ENCODE measurements around the gene CNOT2.
A peak's percentile ranks its signal among the peaks of the same experiment; 100 is the strongest.

Gene CNOT2, protein sequence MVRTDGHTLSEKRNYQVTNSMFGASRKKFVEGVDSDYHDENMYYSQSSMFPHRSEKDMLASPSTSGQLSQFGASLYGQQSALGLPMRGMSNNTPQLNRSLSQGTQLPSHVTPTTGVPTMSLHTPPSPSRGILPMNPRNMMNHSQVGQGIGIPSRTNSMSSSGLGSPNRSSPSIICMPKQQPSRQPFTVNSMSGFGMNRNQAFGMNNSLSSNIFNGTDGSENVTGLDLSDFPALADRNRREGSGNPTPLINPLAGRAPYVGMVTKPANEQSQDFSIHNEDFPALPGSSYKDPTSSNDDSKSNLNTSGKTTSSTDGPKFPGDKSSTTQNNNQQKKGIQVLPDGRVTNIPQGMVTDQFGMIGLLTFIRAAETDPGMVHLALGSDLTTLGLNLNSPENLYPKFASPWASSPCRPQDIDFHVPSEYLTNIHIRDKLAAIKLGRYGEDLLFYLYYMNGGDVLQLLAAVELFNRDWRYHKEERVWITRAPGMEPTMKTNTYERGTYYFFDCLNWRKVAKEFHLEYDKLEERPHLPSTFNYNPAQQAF

DNA sequence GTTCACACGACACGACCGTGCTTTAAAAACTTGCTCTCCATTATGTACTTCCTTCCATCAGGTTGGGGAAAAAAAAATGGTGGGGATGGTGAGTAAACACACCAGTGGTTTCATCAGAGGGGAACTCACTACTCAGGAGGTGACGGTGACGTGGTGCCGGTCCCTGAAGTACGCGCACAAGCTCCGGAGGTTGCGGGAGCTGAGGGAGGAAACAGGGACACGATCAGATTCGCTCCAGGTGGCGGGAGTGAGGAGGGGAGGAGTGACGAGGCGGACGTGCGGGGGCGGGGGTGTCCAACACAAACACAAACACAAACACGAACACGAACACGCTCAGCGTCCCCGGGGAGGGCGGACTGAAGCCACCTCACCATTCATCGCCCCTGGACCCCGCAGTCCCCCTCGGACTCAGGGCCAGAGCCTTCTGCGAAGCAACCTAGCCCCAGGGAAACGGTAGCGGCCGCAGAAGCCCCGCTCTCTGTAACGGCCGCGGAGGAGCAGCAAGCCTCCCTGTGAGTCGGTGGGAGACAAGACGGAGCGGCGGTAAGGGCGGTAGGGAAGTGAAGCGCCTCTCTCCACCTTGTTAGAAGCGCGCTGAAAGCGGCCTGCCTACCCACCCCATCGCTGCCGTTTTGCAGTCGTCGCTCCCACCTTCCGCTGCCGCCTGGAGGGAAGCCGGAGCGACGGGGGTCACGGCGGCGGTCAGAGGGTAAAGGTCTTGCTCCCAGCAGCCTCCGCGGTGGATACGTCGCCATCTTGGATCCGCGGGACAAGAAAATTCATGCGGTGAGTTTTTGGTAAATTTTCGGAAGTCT lies at the start of gene CNOT2:
Gene CNOT2, plus strand, starts transcription at position 739 of the 815 bp plus-strand sequence. CDS start 34,794 bp downstream, outside the sequence.
- DNase-seq (ENCODE audit: low read depth in 1 of 2, low spot score in 1 of 2), result peak; percentile 78 to 85

DNA sequence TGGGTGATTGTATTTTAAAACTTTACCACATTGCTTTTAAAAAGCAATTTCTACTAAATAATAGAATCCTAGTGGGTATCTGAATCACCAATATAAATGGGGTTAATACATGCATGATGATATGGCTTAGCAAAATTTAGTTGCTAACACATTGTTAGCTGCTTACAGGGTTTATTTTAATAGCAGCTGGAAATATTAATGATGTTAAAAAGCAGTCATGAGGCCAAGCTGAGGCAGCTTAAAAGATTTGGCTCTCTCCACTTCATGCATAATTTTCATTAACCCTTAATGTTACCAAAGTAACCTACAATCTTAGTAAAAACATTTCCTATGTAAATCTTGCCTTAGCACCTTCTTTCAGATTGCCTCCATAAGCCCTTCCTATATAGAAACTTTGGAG lies 49.2 kb upstream of the CNOT2 start:
- no peak for DNase-seq (ENCODE audit: low read depth in 1 of 2, low spot score in 1 of 2)

DNA sequence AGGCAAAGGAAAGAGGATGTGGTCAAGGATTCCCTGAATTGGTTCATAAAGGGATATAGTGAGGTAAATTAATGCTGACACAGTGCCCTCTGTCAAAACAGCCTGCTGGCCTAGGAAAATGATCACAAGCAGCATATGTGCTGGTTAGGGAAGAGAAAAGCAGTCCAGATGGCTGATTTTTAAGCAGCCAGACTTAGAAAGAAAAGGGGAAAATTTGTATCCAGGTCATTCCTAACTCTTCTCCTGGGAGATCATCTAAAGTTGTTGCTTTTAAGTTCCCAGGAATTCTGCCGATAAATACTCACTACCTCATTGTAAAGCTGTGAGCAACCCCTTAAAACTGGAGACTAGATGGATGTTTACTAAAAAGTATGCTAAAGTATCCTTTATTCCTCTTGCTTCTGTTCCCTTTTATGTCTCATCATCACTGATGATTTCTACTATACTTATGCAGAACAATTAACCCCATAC lies 46.4 kb upstream of the CNOT2 start:
- no peak for DNase-seq (ENCODE audit: low read depth in 1 of 2, low spot score in 1 of 2)

DNA sequence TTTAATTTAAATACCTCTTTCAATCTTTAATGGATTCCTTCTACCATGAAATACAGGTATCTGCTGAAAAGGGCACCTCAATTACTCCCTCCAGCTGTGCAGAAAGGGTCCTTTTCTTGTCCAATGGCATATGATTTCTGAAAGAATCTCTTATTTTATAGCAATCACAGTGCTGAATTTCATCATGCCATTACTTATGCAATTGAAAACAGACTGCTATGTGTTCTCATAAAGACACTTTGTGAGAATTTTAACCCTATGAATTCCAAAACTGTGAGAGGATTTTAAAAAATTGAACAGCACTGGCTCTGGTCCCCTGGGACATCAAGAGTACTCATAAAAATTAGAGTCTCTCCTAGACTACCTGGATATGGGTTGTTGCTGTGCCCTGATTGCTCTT lies 45.9 kb upstream of the CNOT2 start:
- DNase-seq (ENCODE audit: low read depth in 1 of 2, low spot score in 1 of 2), result no peak

DNA sequence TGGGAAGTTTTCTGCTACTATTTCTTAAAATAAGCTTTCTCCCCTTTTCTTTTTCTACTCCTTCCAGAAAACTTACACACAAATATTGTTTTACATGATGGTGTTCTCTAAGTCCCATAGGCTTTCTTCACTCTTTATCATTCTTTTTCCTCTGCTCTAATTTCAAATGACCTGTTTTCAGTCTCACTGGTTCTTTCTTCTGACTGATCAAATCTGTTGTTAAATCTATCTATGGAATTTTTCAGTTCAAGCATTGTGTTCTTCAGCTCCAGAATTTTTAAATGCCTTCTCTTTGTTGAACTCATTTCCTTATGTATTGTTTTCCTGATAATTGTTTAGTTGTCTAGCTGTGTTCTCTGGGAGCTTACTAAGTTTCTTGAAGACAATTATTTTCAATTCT lies 29.5 kb upstream of the CNOT2 start:
- no peak for DNase-seq (ENCODE audit: low read depth in 1 of 2, low spot score in 1 of 2)

DNA sequence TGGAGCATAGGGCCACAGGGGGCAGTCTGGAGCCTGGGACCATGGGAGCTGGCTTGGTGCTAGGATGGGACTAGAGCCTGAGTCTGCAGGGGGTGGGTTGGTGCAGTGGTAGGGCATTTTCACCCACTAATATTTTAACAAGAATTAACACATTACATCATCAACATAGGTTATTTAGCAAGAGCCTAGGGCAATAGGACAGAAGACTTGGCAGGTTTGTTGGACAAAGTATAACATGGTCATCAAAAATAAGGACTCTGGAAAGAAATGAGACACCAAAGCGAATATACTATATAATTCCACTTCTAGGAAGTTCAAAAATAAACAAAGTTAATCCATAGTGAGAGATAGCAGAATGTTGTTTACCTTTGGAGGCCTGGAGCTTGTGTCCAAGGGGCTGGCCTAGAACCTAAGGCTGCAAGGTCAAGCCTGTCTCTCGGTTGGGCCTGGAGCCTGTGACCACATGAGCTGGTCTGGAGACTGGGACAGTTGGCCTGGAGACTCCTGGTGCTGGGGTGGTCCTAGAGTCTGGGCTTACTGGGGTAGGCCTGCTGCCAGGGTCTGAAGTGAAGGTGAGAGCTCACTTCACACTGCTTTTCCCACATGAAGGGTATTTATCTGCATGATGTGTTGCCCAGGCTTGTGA lies 28.1 kb upstream of the CNOT2 start:
- no peak for DNase-seq (ENCODE audit: low read depth in 1 of 2, low spot score in 1 of 2)

DNA sequence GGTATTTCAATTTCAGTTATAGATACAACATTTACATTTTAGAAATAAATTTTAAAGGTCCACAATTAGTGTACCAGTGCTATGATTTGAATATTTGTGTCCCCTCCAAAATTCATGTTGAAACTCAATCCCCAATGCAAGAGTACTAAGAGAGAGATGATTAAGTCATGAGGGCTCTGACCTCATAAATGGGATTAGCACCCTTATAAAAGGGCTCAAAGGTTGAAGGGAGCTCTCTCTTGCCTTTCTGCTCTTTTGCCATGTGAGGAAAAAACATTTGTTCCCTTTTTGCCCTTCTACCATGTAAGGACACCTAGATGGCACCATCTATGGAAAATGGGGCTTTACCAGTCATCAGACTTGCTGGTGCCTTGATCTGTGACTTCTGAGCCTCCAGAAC lies 25.8 kb upstream of the CNOT2 start:
- no peak for DNase-seq (ENCODE audit: low read depth in 1 of 2, low spot score in 1 of 2)

DNA sequence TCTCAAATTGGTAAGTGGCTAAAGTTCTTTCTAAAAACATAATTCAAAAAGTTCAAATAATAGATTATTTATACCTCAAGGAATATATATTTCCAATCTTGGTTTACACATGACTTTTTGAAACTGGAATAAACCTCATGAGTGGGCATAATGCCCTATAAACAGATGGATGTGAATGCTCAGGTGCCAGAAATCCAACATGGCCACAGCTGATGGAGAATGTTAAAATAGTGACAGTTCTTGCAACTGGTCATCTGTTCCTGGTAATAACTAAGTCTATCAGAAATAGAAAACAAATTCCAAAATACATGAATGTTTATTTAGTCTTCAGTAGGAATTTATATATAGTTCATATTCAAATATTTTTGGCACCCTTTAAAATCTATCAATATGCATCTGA lies 21.6 kb upstream of the CNOT2 start:
- DNase-seq (ENCODE audit: low read depth in 1 of 2, low spot score in 1 of 2), result no peak

DNA sequence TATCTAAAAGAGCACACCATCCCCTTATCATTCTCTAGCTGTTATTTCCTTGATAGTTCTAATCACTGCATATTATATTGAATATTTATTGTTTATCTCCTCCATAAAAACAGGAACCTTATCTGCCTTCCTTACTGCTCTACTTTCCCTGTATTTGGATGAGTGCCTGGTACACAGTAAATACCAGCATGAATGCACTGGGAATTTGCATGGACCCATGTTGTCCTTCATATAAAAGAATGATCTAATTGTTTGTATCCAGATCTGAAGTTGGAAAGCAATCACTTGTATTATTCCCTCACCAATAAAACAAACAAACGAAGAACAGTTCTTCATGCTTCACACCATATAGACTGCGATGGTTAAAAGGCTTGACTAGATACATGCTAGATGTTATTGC lies 15.3 kb upstream of the CNOT2 start:
- DNase-seq (ENCODE audit: low read depth in 1 of 2, low spot score in 1 of 2), result no peak

DNA sequence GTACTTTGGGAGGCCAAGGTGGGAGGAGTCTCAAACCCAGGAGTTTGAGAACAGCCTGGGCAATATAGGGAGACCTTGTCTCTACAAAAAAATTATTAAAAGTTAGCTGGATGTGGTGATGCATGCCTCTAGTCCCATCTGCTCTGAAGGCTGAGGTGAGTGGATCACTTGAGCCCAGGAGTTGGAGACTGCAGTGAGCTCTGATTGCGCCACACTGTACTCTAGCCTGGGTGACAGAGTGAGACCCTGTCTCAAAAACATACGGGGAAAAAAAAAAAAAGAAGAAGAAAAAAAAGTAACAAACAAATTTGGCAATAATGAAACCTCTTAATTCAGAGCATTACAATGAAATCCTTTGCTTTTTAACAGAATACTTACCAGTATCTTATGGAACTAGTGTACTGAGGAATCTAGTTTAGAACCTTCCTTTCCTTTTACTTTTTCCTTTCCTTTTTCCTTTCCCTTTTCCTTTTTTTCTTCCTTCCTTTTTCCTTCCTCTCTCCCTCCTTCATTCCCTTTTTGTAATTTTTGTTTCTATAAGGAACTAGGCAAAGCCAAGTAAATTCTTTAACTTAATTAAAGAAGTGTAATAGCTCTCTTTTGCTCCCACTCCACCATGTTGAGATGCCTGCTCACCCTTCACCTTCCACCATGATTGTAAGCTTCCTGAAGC lies 12.2 kb upstream of the CNOT2 start:
- DNase-seq (ENCODE audit: low read depth in 1 of 2, low spot score in 1 of 2), result no peak

DNA sequence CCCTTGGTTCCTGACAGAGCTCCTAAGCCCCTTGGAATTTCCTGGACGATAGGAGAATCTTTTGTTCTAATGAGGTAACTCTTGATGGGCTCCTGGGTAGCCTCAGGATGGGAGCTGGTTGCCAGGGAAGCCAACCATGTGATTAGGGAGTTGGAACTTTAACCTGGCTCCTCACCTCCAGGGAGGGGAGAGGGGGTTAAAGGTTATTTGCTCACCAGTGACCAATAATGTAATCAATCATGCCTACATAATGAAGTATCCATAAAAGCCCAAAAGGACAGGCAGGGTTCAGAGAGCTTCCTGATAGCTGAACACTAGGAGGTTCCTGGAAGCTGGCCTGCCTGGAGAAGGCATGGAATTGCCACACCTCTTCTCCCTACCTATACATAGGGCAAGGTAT lies 6.2 kb upstream of the CNOT2 start:
- no peak for DNase-seq (ENCODE audit: low read depth in 1 of 2, low spot score in 1 of 2)

DNA sequence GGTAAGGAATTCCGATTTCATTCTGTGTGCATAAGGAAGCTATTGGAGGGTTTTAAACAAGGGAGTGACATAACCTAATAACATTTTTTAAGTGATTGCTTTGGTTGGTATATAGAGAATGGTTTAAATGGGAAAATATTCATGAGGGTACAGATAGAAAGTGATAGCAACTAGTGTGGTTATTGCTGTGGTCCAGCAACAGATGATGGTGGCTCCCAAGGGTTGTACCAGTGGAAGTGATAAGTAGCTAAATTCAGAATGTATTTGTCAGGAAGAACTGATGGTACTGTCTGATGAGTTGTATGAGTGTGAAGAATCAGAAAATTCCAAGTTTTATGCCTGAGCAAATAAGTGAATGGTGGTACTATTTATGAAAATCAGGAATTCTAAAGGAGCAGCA lies 2.6 kb upstream of the CNOT2 start:
- DNase-seq (ENCODE audit: low read depth in 1 of 2, low spot score in 1 of 2), result no peak

DNA sequence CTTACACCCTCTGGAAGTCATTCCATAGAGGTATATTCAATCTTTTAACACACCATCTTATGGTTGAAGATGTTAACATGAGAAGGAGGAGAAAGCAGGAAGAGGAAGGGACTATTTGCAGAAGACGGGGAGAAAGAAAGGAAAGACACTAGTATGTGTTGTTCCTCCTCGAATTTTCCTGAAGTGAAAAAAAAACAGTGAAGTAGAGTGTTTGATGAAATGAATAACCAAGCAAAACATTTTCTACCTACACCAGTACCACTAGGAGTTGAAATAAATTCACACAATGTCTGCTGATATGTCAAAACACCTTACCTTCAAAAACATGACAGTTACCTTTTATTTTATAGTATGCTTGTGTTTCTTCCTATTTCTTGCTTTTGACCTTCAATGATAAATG lies 1.4 kb upstream of the CNOT2 start:
- DNase-seq (ENCODE audit: low read depth in 1 of 2, low spot score in 1 of 2), result no peak

DNA sequence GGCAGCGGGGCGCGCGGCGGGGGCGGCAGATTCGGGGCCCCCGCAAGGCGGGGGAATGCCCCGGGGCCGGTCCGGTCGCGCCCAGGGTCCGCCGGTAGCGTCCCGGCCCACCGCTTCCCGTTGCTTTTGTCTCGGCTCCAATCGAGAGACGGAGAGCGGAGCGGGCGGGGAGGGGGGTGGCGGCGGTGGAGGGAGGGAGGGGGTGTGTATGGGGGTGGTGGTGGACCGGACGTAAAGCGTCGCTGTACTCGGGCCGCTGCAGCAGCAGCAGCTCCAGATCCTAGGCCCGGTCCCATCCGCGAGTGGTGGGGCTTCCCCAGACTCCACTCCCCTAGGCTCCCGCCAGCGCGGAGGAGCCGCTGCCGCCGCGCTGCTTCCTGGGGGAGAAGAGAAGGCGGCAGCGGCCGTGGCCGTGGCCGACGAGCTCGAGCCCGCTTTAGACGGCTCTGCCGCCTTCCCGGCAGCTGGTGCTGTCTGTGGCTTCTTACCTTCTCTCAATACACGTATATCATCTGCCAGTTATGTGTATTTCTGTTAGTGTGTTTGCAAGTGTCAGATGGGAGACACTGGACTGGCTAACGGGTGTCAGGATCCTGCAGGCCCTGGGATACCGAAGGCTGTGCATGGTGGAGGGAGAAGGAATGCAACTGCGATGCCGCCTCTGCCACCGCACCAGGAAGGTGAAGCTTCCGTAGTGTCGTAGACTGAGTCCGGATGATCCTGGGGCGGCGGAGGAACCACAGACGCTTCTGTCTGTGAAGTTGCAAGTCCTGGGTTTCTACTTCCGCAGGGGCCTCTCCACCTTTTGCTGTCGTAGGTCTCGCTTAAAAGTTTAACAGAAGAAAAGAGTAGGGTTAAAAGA lies 508 bp downstream of the CNOT2 start:
- DNase-seq (ENCODE audit: low read depth in 1 of 2, low spot score in 1 of 2), result peak; percentile 42 to 50

DNA sequence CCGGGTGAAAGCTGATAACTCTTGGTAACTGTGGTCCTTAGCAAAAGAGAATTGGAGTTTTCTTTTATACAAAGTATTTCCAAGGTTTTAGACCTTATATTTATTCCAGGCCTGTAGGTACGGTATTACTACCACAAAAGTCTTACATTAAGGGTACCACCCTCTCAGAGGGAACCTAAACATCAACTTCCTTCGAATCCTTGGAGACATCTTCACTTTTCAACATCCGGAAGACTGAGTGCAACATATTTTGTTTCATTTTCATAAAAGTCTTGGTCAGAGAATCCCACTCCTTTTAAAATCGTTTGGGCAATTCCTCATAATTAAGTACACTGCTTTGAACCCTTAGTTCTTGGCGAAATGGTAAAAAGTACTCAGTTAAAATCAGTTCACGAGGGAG lies 1.2 kb downstream of the CNOT2 start:
- no peak for DNase-seq (ENCODE audit: low read depth in 1 of 2, low spot score in 1 of 2)

DNA sequence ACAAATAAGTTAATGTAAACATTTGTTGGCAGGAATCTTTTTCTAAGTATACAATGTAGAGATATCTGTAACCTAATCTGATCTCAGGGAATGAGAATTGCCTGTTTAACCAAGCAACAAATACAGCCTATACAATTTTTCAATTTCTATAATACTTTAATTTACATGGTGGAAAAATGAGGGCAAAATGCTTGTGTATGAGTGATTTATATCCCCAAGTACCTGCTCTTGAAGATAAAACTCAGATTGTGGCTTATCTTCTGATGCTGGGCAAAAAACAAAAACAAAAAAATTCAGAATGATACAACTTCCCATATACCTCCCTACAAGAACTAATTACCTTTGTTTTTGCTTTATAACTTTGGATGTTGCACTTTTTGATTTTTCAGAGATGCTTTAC lies 2.2 kb downstream of the CNOT2 start:
- no peak for DNase-seq (ENCODE audit: low read depth in 1 of 2, low spot score in 1 of 2)

DNA sequence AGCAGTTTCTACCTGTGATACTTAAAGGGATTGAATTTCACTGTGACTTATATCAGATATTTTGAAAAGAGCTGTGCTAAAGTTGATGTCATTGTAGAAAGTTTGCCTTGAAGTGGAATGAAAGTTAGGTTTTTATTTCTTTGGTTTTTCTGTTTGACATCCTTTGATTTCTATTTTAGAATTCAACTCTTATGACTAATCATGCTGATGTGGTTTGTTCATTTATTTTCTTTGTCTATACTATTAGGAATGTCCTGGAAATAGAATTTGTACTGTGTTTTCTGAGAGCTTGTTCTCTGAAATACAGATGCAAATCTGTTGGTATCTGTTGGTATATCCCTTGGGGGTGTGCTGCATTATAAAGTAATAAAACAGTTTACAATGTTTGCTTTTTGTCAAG lies 3.3 kb downstream of the CNOT2 start:
- no peak for DNase-seq (ENCODE audit: low read depth in 1 of 2, low spot score in 1 of 2)

DNA sequence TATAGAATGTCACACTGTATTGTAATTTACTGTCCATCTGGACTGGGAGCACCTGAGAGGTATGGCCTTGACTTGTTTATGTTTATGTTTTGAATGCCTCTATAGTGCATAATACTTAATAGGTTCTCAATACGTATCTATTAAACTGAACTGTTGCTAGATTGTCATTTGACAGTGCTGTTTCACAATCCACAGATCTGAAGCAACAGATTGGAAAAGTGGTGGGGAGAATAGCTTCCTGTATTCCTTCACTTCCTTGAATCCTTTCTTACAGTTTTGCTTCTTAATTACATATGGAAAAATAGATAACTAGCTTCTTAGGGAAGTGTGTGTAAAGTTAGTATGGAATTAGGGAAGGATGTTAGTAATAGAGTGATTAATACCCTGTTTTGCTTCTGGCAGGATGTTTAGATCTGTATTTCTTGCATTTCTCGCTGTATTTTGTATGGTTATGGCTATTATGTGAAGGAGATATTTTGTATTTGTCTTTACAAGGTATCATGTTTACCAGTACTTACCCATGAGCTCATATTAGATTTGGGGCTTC lies 4.5 kb downstream of the CNOT2 start:
- no peak for DNase-seq (ENCODE audit: low read depth in 1 of 2, low spot score in 1 of 2)

DNA sequence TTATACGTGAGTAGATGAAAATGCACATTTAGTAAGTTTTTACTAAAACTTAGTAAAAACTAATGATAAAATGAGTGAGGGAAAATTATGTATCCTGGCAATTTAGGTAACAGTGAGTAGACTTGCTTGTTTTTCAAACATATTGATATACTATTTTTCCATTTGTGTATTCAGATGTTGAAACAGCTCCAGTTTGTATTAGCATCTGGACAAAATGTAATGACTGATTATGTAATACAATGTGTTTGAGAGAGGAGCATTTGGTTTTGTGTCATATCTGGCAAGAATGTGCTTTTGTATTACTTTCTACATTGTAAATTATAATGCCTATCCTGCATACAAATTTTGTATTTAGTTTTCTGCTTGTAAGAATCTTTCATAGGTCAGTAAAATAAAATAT lies 5.6 kb downstream of the CNOT2 start:
- DNase-seq (ENCODE audit: low read depth in 1 of 2, low spot score in 1 of 2), result no peak

DNA sequence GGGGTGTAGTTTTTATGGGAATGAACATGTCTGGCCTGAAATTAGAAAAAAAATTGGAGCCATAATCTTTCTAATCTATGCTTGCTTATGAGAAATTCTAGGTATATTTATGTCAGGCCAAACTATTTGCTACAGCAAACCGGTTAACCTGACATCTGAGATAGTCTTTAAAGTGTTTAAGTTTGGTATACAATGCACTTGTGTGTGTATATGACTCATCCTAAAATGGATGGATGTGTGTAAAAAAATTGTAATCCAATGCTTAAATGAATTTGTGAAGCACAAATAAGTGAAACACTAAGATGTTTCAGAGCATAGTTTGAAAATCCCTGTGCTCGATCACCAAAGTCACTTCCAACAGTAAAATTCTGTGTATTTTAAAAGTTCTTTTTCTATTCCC lies 6.7 kb downstream of the CNOT2 start:
- no peak for DNase-seq (ENCODE audit: low read depth in 1 of 2, low spot score in 1 of 2)

Measured in stimulated activated CD4-positive, alpha-beta T cell treated with anti-CD3 and anti-CD28 coated beads, Interleukin-15, amount 100 ng/mL, for 1 hour (primary cell).